Right atrium auricular region (tissue), 2 donors: ENCODE results near the gene ZNF224. TPM values are rescaled to one million over a fixed set of nuclear protein-coding genes. Genes with fewer than 3 reads are reported as not detected.

ENCODE experiments used
- DNase-seq: peaks from one replicate; pipeline ENCODE4 v3.0.0-alpha.2; 2019; ENCODE audit warnings: low spot score
- H3K27ac ChIP-seq, 2 donors: fragments of 200-600 bp; sonication (generic); 1 replicate in 1 of 2; 2 replicates in 1 of 2; pipeline ENCODE4 v1.5.1; 2016 to 2019
- H3K27me3 ChIP-seq, 2 donors: fragments of 200-600 bp; sonication (generic); one replicate each; pipeline versions ENCODE4 v1.5.1 to v1.6.0; 2017 to 2019
- H3K36me3 ChIP-seq: fragments of 200-600 bp; sonication (generic); one replicate; pipeline ENCODE4 v1.5.1; 2016
- H3K4me1 ChIP-seq, 2 donors: fragments of 200-600 bp; sonication (generic); one replicate each; pipeline versions ENCODE4 v1.5.1 to v1.6.0; 2017 to 2019
- H3K4me3 ChIP-seq, 2 donors: fragments of 200-600 bp; sonication (generic); 1 replicate in 1 of 2; 2 replicates in 1 of 2; pipeline ENCODE4 v1.5.1; 2017 to 2019; ENCODE audit warnings: mild to moderate bottlenecking in 1 of 2, moderate library complexity in 1 of 2
- H3K9me3 ChIP-seq, 2 donors: fragments of 200-600 bp; sonication (generic); one replicate each; pipeline ENCODE4 v1.5.1; 2019
- total RNA-seq, 2 donors: library from RNA; depleted of rRNA; stranded (reverse); fragments of >200 nt; gene quantifications; one replicate each; pipeline ENCODE4 v1.1.0, GENCODE V29; 2016
- TF ChIP-seq, protein P1 (sequence below), 2 donors: fragments of 200-600 bp; sonication (generic); IDR thresholded peaks; one replicate each; pipeline ENCODE4 v1.5.1; 2019; ENCODE audit warnings: antibody characterized with exemption in 2 of 2

Gene ZNF224
- total RNA-seq, 2 donors from 2014 or later, result 7.8 to 19.0 TPM

GRCh38 chr19:44076325-44076724 lies 17.8 kb upstream of the ZNF224 start:
- Histone ChIP-seq H3K9me3 (no peaks in the 10 kb centered on the region), H3K4me1 (peaks cover 0 to 14% of the 10 kb centered on the region in 2 donors), H3K4me3 (no peak overlapping the region), H3K27ac (no peak overlapping the region), H3K27me3 (no peaks in the 10 kb centered on the region), H3K36me3 (peaks cover 18% of the 10 kb centered on the region)
- TF ChIP-seq, protein P1, sequence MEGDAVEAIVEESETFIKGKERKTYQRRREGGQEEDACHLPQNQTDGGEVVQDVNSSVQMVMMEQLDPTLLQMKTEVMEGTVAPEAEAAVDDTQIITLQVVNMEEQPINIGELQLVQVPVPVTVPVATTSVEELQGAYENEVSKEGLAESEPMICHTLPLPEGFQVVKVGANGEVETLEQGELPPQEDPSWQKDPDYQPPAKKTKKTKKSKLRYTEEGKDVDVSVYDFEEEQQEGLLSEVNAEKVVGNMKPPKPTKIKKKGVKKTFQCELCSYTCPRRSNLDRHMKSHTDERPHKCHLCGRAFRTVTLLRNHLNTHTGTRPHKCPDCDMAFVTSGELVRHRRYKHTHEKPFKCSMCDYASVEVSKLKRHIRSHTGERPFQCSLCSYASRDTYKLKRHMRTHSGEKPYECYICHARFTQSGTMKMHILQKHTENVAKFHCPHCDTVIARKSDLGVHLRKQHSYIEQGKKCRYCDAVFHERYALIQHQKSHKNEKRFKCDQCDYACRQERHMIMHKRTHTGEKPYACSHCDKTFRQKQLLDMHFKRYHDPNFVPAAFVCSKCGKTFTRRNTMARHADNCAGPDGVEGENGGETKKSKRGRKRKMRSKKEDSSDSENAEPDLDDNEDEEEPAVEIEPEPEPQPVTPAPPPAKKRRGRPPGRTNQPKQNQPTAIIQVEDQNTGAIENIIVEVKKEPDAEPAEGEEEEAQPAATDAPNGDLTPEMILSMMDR (IDR thresholded peaks at IDR 0.05), result no peak
- DNase-seq, result no peak

GRCh38 chr19:44092108-44092507 lies 2.1 kb upstream of the ZNF224 start:
- Histone ChIP-seq H3K36me3 (peaks cover under 1% of the 10 kb centered on the region), H3K27me3 (no peaks in the 10 kb centered on the region), H3K27ac (no peak overlapping the region), H3K4me1 (peaks cover 0 to 11% of the 10 kb centered on the region in 2 donors), H3K9me3 (no peaks in the 10 kb centered on the region), H3K4me3 (no peak overlapping the region)
- DNase-seq, result no peak
- TF ChIP-seq, protein P1 (IDR thresholded peaks at IDR 0.05), result no peak

DNA sequence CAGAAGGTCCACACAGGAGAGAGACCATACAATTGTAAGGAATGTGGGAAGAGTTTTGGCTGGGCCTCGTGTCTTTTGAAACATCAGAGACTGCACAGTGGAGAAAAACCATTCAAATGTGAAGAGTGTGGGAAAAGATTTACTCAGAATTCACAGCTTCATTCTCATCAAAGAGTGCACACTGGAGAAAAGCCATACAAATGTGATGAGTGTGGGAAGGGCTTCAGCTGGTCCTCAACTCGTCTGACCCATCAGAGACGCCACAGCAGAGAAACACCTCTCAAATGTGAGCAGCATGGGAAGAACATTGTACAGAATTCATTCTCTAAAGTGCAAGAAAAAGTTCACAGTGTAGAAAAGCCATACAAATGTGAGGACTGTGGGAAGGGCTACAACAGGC lies 13.6 kb downstream of the ZNF224 start:
- TF ChIP-seq, protein P1 (IDR thresholded peaks at IDR 0.05), result no peak
- H3K27ac ChIP-seq, result no peak overlapping the region
- H3K9me3 ChIP-seq, result peaks cover 24 to 70% of the 10 kb centered on the region in 2 donors
- no peak for DNase-seq
- no peaks in the 10 kb centered on the region for H3K27me3 ChIP-seq
- H3K36me3 ChIP-seq, result peaks cover 46% of the 10 kb centered on the region
- no peak overlapping the region for H3K4me3 ChIP-seq
- peaks cover 0 to 8% of the 10 kb centered on the region in 2 donors for H3K4me1 ChIP-seq

- H3K9me3 ChIP-seq, result peaks cover 24 to 57% of the 10 kb centered on the region in 2 donors
- peaks cover 29% of the 10 kb centered on the region for H3K36me3 ChIP-seq
- no peaks in the 10 kb centered on the region for H3K27me3 ChIP-seq
- no peak for DNase-seq
- peaks cover 0 to 15% of the 10 kb centered on the region in 2 donors for H3K4me1 ChIP-seq
- TF ChIP-seq, protein P1 (IDR thresholded peaks at IDR 0.05), result no peak
- no peak overlapping the region for H3K27ac ChIP-seq
- no peak overlapping the region for H3K4me3 ChIP-seq
Measured at GRCh38 chr19:44109458-44109857, 15.3 kb downstream of the ZNF224 start.

GRCh38 chr19:44111910-44112463 lies 17.8 kb downstream of the ZNF224 start:
- Histone ChIP-seq H3K36me3 (peaks cover 23% of the 10 kb centered on the region), H3K4me1 (peaks cover 0 to 18% of the 10 kb centered on the region in 2 donors), H3K27me3 (no peaks in the 10 kb centered on the region), H3K27ac (no peak overlapping the region), H3K9me3 (peaks cover 14 to 33% of the 10 kb centered on the region in 2 donors), H3K4me3 (peak overlapping the region; percentile 69 to 84)
- no peak for DNase-seq
- TF ChIP-seq, protein P1 (IDR thresholded peaks at IDR 0.05), result no peak

DNA sequence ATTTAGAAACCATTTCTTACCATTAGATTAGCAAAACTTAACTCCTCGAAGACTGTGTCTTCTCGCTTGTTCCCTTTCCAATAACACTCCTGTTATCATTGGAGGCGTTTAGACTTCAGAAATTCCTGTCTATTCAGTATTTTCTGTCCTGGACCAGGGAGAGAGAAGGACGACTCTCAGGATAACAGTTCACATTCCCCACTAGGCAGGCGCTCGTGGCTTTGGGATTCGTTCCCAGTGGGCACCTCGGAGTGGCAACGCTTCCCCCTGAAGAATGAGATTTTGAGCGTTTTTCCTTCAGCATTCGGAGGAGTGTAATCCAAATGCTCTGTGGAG lies 18.6 kb downstream of the ZNF224 start:
- peaks cover 12 to 25% of the 10 kb centered on the region in 2 donors for H3K9me3 ChIP-seq
- H3K27me3 ChIP-seq, result no peaks in the 10 kb centered on the region
- DNase-seq, result no peak
- TF ChIP-seq, protein P1 (IDR thresholded peaks at IDR 0.05), result no peak
- H3K4me1 ChIP-seq, result peaks cover 0 to 18% of the 10 kb centered on the region in 2 donors
- H3K36me3 ChIP-seq, result peaks cover 23% of the 10 kb centered on the region
- H3K27ac ChIP-seq, result peak overlapping the region; percentile 42 to 59
- peak overlapping the region; percentile 69 to 84 for H3K4me3 ChIP-seq
